A549 (cell line): ENCODE data around the gene MLLT3. TPM values are rescaled to one million over a fixed set of nuclear protein-coding genes. Genes with fewer than 3 reads are reported as not detected.

ENCODE experiments used
- ATAC-seq, 2 experiments: fragments of 200-7000 bp in 1 of 2; fragments of >200 bp in 1 of 2; cut with Nextera tagmentation in 1 of 2; cut with Tn5 transposase in 1 of 2; 3 replicates each; pipeline versions ENCODE4 v1.8.0 to v1.9.1; 2018 to 2020; ENCODE audit warnings: mild to moderate bottlenecking in 1 of 2, moderate library complexity in 1 of 2
- CTCF ChIA-PET: fragments of 300-600 bp; sonication (Branson Sonifier 250); formaldehyde crosslinking; extraction: SDS; loops from one replicate; lab custom pipeline; 2021; ENCODE audit warnings: antibody characterized with exemption, inconsistent platforms; lab: Yijun Ruan, JAX
- POLR2A ChIA-PET: fragments of 350-600 bp; formaldehyde crosslinking; extraction: SDS; loops from one replicate; lab custom pipeline; 2021; ENCODE audit warnings: antibody characterized with exemption, inconsistent platforms; lab: Yijun Ruan, JAX
- DNase-seq, 2 experiments: peaks; one replicate each; pipeline versions ENCODE4 v3.0.0 to v3.0.0-alpha.2; 2011 to 2016; ENCODE audit warnings: low read depth in 1 of 2, low spot score in 1 of 2
- FAIRE-seq: peaks from 2 replicates; lab custom pipeline; 2011; peaks lifted over from hg19 to GRCh38; lab: Jason Lieb, UNC
- H3K27ac ChIP-seq, 2 experiments: fragments of >200 bp; sonication (Bioruptor Twin); formaldehyde crosslinking; 3 replicates each; pipeline ENCODE4 v1.5.1; 2016 to 2017
- H3K4me1 ChIP-seq: fragments of >200 bp; sonication (Bioruptor Twin); formaldehyde crosslinking; 3 replicates; pipeline ENCODE4 v1.6.1; 2016
- H3K4me2 ChIP-seq: fragments of >200 bp; sonication (Bioruptor Twin); formaldehyde crosslinking; 3 replicates; pipeline ENCODE4 v1.6.1; 2016
- H3K4me3 ChIP-seq: fragments of >200 bp; sonication (Bioruptor Twin); formaldehyde crosslinking; 3 replicates; pipeline ENCODE4 v1.5.1; 2016
- H3K9me3 ChIP-seq: fragments of >200 bp; sonication (Bioruptor Twin); formaldehyde crosslinking; 3 replicates; pipeline ENCODE4 v1.6.1; 2016
- BHLHE40 ChIP-seq: IDR thresholded peaks from 2 replicates; pipeline ENCODE4 v1.6.1; 2012; ENCODE audit warnings: low read depth, low read length, inconsistent platforms
- CBX2 ChIP-seq: fragments of 200-600 bp; sonication (generic); IDR thresholded peaks from 2 replicates; pipeline ENCODE4 v1.6.1; 2016; ENCODE audit warnings: low read depth, mild to moderate bottlenecking, borderline replicate concordance
- CHD2 ChIP-seq: fragments of 150-350 bp; IDR thresholded peaks from 2 replicates; pipeline ENCODE4 v1.6.1; 2014; ENCODE audit warnings: low read length; ENCODE audit not compliant: partially characterized antibody
- CHD4 ChIP-seq: fragments of 200-600 bp; sonication (generic); IDR thresholded peaks from 2 replicates; pipeline ENCODE4 v1.6.1; 2016; ENCODE audit warnings: antibody characterized with exemption, mild to moderate bottlenecking, borderline replicate concordance
- EHMT2 ChIP-seq: fragments of 200-600 bp; sonication (generic); IDR thresholded peaks from 2 replicates; pipeline ENCODE4 v1.6.1; 2016; ENCODE audit warnings: antibody characterized with exemption, low read depth, mild to moderate bottlenecking, moderate library complexity
- ESRRA ChIP-seq: fragments of 150-350 bp; IDR thresholded peaks from 2 replicates; pipeline ENCODE4 v1.6.1; 2014; ENCODE audit warnings: mild to moderate bottlenecking, low read length, borderline replicate concordance
- FOSB ChIP-seq: fragments of 250-450 bp; sonication (Bioruptor Pico); IDR thresholded peaks from 2 replicates; pipeline ENCODE4 v1.5.0; 2020; ENCODE audit warnings: mild to moderate bottlenecking, moderate library complexity
- FOSL2 ChIP-seq, 2 experiments: fragments of 450-650 bp in 1 of 2; fragments of >200 bp in 1 of 2; sonication (Bioruptor Twin) in 1 of 2; formaldehyde crosslinking; IDR thresholded peaks; 2 replicates each; pipeline versions ENCODE4 v1.5.0 to v1.6.1; 2016 to 2020; ENCODE audit warnings: mild to moderate bottlenecking in 1 of 2, moderate library complexity in 1 of 2
- GATA3 ChIP-seq: IDR thresholded peaks from 2 replicates; pipeline ENCODE4 v1.6.1; 2012; ENCODE audit warnings: borderline replicate concordance
- HDAC2 ChIP-seq: fragments of 200-600 bp; sonication (generic); IDR thresholded peaks from 2 replicates; pipeline ENCODE4 v1.6.1; 2016
- HMGXB4 ChIP-seq: fragments of 250-450 bp; sonication (Bioruptor Pico); IDR thresholded peaks from 2 replicates; pipeline ENCODE4 v1.5.0; 2021; ENCODE audit warnings: mild to moderate bottlenecking, moderate library complexity, borderline replicate concordance
- JUNB ChIP-seq: fragments of >200 bp; sonication (Bioruptor Twin); formaldehyde crosslinking; IDR thresholded peaks from 2 replicates; pipeline ENCODE4 v1.6.1; 2016
- KDM1A ChIP-seq: fragments of 200-600 bp; sonication (generic); IDR thresholded peaks from 2 replicates; pipeline ENCODE4 v1.6.1; 2016; ENCODE audit warnings: low read depth, mild to moderate bottlenecking
- KDM5A ChIP-seq: fragments of 200-600 bp; sonication (generic); IDR thresholded peaks from 2 replicates; pipeline ENCODE4 v1.6.1; 2016; ENCODE audit warnings: antibody characterized with exemption, mild to moderate bottlenecking
- NFE2L2 ChIP-seq: fragments of 150-350 bp; conservative IDR thresholded peaks from 2 replicates; pipeline ENCODE4 v1.6.1; 2014; ENCODE audit warnings: low read length
- NPAS2 ChIP-seq: fragments of 250-450 bp; sonication (Bioruptor Pico); IDR thresholded peaks from 2 replicates; pipeline ENCODE4 v1.8.0; 2022; ENCODE audit warnings: mild to moderate bottlenecking, moderate library complexity, borderline replicate concordance
- NR3C1 ChIP-seq: fragments of >200 bp; sonication (Bioruptor Twin); formaldehyde crosslinking; IDR thresholded peaks from 3 replicates; pipeline ENCODE4 v1.6.1; 2017
- PBX3 ChIP-seq: IDR thresholded peaks from 2 replicates; pipeline ENCODE4 v1.6.1; 2012
- PHF8 ChIP-seq: fragments of 200-600 bp; sonication (generic); IDR thresholded peaks from 2 replicates; pipeline ENCODE4 v1.6.1; 2016; ENCODE audit warnings: low read depth, mild to moderate bottlenecking, antibody characterized with exemption, moderate library complexity, borderline replicate concordance
- POLR2AphosphoS2 ChIP-seq: conservative IDR thresholded peaks from 2 replicates; pipeline ENCODE4 v1.6.1; 2012; ENCODE audit warnings: low read length, improper control_type of control experiment, inconsistent platforms
- RAD21 ChIP-seq, 2 experiments: fragments of >200 bp in 1 of 2; sonication (Bioruptor Twin) in 1 of 2; formaldehyde crosslinking in 1 of 2; IDR thresholded peaks in 1 of 2; conservative IDR thresholded peaks in 1 of 2; 2 replicates in 1 of 2; 3 replicates in 1 of 2; pipeline ENCODE4 v1.6.1; 2012 to 2018; ENCODE audit warnings: inconsistent platforms in 1 of 2
- RARB ChIP-seq: fragments of 250-450 bp; sonication (Bioruptor Pico); IDR thresholded peaks from 2 replicates; pipeline ENCODE4 v1.8.0; 2021; ENCODE audit warnings: mild to moderate bottlenecking, moderate library complexity
- RCOR1 ChIP-seq: fragments of 150-350 bp; IDR thresholded peaks from 2 replicates; pipeline ENCODE4 v1.6.1; 2014; ENCODE audit warnings: antibody characterized with exemption, low read length, low read depth
- SMC3 ChIP-seq: fragments of >200 bp; sonication (Bioruptor Twin); formaldehyde crosslinking; IDR thresholded peaks from 3 replicates; pipeline ENCODE4 v1.6.1; 2018; ENCODE audit warnings: inconsistent platforms
- TFCP2L1 ChIP-seq: fragments of 250-450 bp; sonication (Bioruptor Pico); IDR thresholded peaks from 2 replicates; pipeline ENCODE4 v1.5.0; 2021; ENCODE audit warnings: mild to moderate bottlenecking
- ZC3H11A ChIP-seq: fragments of 450-650 bp; IDR thresholded peaks from 2 replicates; pipeline ENCODE4 v1.6.1; 2014; ENCODE audit warnings: antibody characterized with exemption, mild to moderate bottlenecking
- ZFP36 ChIP-seq: fragments of 450-650 bp; IDR thresholded peaks from 2 replicates; pipeline ENCODE4 v1.6.1; 2014; ENCODE audit warnings: borderline replicate concordance; ENCODE audit not compliant: partially characterized antibody
- WGBS: methylation state at CpG from one replicate; pipeline ENCODE4 v1.1.6; 2017; ENCODE audit errors: missing lambda C conversion rate; 5-methylcytosine and 5-hydroxymethylcytosine counted together
- polyA plus RNA-seq, 4 experiments: library from polyadenylated mRNA; depleted of rRNA in 3 of 4; stranded (reverse); fragments of >200 nt; fragmentation: RNase III in 1 of 4; extraction: RNeasy Plus Mini Kit Qiagen cat#74134 plus additional on column Dnase treatment in 1 of 4; gene quantifications; 2 replicates in 3 of 4; 3 replicates in 1 of 4; pipeline ENCODE4 v1.2.3, GENCODE V29; 2011 to 2017
- TF ChIP-seq, protein P1 (sequence below): IDR thresholded peaks from 2 replicates; pipeline ENCODE4 v1.6.1; 2012

MLLT3 gene
- polyA plus RNA-seq, 2 of the 4 experiments (the other 2 are of a cell fraction), result 14.3 to 47.6 TPM

- H3K4me3 ChIP-seq, result no peak overlapping the region
- H3K4me1 ChIP-seq, result peaks cover 32% of the 10 kb centered on the region
- 90% methylated on average over 5 of the region's 5 CpGs for WGBS
- FAIRE-seq (no peak), ATAC-seq (no peak), DNase-seq (no peak)
- no peak overlapping the region for H3K27ac ChIP-seq
- no peak overlapping the region for H3K4me2 ChIP-seq
- ChIA-PET POLR2A (no interaction called here), CTCF (no interaction called here)
- TF ChIP-seq CBX2, result no peak
- TF ChIP-seq HMGXB4, result no peak
- no peak for TF ChIP-seq SMC3
- TF ChIP-seq PHF8, result no peak
- TF ChIP-seq ESRRA, result no peak
- no peak for TF ChIP-seq NPAS2 (CRISPR knock-in tag)
- no peak for TF ChIP-seq JUNB
- no peak for TF ChIP-seq RARB (CRISPR knock-in tag)
- TF ChIP-seq NFE2L2, result no peak
- TF ChIP-seq EHMT2, result no peak
- TF ChIP-seq GATA3, result no peak
- TF ChIP-seq PBX3, result no peak
- no peaks in the 10 kb centered on the region for H3K9me3 ChIP-seq
These were observed 241.8 kb downstream of the MLLT3 start for GRCh38 chr9:20380546-20380945.

DNA sequence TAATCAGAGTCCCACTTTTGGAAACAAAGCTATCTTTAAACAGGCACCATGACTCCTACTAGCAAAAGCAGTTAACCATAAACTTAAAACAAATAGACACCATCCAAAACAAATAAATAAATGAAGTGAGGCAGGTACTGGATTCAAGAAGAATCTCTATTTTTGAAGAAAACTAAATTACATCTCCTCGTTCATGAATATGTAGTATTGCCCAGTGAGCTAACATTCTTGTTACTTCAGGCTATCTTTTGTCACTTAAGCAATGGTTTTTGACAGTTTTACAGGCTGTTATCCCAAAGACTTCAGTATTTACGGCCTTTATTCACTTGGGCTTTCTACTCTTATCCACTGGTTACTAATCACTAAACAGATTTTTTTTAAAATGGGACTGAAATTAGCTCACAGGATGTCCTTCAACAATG, 242.5 kb downstream of the MLLT3 start:
- TF ChIP-seq KDM5A (no peak), RAD21 (conservative IDR thresholded peaks at IDR 0.05 in 1 of 2, IDR thresholded peaks at IDR 0.05 in 1 of 2) (no peak), ZFP36 (no peak), RCOR1 (no peak), CHD2 (no peak), ZC3H11A (no peak), POLR2AphosphoS2 (no peak), BHLHE40 (no peak), TFCP2L1 (CRISPR knock-in tag) (no peak), CHD4 (no peak), NR3C1 (no peak), KDM1A (no peak), FOSL2 (IDR thresholded peaks at IDR 0.05) (no peak), FOSL2 (CRISPR knock-in tag; IDR thresholded peaks at IDR 0.05) (no peak), SMC3 (no peak), FOSB (CRISPR knock-in tag) (no peak), RARB (CRISPR knock-in tag) (no peak), HDAC2 (no peak)
- TF ChIP-seq, protein P1, sequence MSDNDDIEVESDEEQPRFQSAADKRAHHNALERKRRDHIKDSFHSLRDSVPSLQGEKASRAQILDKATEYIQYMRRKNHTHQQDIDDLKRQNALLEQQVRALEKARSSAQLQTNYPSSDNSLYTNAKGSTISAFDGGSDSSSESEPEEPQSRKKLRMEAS, result no peak
- DNase-seq (no peak), ATAC-seq (no peak), FAIRE-seq (no peak)
- POLR2A ChIA-PET, result no interaction called here
- WGBS, result 33% methylated on average over 2 of the region's 2 CpGs
- peaks cover 32% of the 10 kb centered on the region for H3K4me1 ChIP-seq
- peak overlapping the region; percentile 52 for H3K4me2 ChIP-seq
- no peak overlapping the region for H3K4me3 ChIP-seq
- H3K9me3 ChIP-seq, result no peaks in the 10 kb centered on the region
- no peak overlapping the region for H3K27ac ChIP-seq
- CTCF ChIA-PET, result no interaction called here
